K562 (cell line): ENCODE measurements around the gene TMPRSS11D. TPM values are rescaled to one million over a fixed set of nuclear protein-coding genes. Genes with fewer than 3 reads are reported as not detected.

Source experiments
- ATAC-seq: fragments of 200-7000 bp; cut with Tn5 transposase; 3 replicates; pipeline ENCODE4 v1.9.1; 2020; ENCODE audit warnings: moderate library complexity
- BruUV-seq: library from RNA; stranded (reverse); fragments of 400-500 nt; replicated peaks from 2 replicates; lab custom pipeline; 2021; lab: Mats Ljungman, UMichigan
- CTCF ChIA-PET: fragments of 300-600 bp; formaldehyde crosslinking; extraction: SDS; loops from one replicate; lab custom pipeline; 2021; ENCODE audit warnings: low intra/inter-chr PET ratio; lab: Yijun Ruan, JAX
- POLR2A ChIA-PET: fragments of 300-600, 350-650 bp; sonication (Branson Sonifier 250); formaldehyde crosslinking; extraction: SDS; loops from one replicate; lab custom pipeline; 2021; ENCODE audit warnings: antibody characterized with exemption, inconsistent platforms; lab: Yijun Ruan, JAX
- DNase-seq, 4 experiments: peaks; one replicate each; pipeline versions ENCODE4 v3.0.0 to v3.0.0-alpha.2; 2011 to 2018; ENCODE audit warnings: low spot score in 3 of 4, mixed read lengths in 3 of 4; ENCODE audit errors: extremely low read depth in 1 of 4
- FAIRE-seq: peaks from 2 replicates; lab custom pipeline; 2011; peaks lifted over from hg19 to GRCh38; lab: Jason Lieb, UNC
- H2AFZ ChIP-seq: 2 replicates; pipeline ENCODE4 v1.6.0; 2011; ENCODE audit warnings: low read depth, low read length, control low read depth, inconsistent platforms
- H3K27ac ChIP-seq: fragments of 200-600 bp; 3 replicates; pipeline ENCODE4 v1.8.0; 2011; ENCODE audit warnings: low read depth, mild to moderate bottlenecking, control low read depth, inconsistent platforms, low read length, moderate library complexity, mixed read lengths; ENCODE audit errors: extremely low read depth
- H3K27me3 ChIP-seq, 2 experiments: fragments of 300-600 bp in 1 of 2; 2 replicates in 1 of 2; 3 replicates in 1 of 2; pipeline versions ENCODE4 v1.6.0 to v1.8.0; 2011; ENCODE audit warnings: inconsistent platforms in 2 of 2, low read length in 2 of 2, mild to moderate bottlenecking in 1 of 2, mixed read lengths in 1 of 2, moderate library complexity in 1 of 2; ENCODE audit not compliant: control insufficient read depth in 2 of 2, insufficient read depth in 2 of 2
- H3K36me3 ChIP-seq: fragments of 300-600 bp; 3 replicates; pipeline ENCODE4 v1.8.0; 2011; ENCODE audit warnings: mild to moderate bottlenecking, low read length, inconsistent platforms; ENCODE audit not compliant: control insufficient read depth, insufficient read depth
- H3K4me1 ChIP-seq, 2 experiments: fragments of 200-600 bp in 1 of 2; replicated peaks in 1 of 2; 2 replicates in 1 of 2; 3 replicates in 1 of 2; pipeline versions ENCODE4 v1.5.1 to v1.8.0; 2011; ENCODE audit warnings: inconsistent platforms in 2 of 2, low read length in 2 of 2, mild to moderate bottlenecking in 1 of 2, mixed read lengths in 1 of 2, moderate library complexity in 1 of 2; ENCODE audit not compliant: control insufficient read depth in 2 of 2, insufficient read depth in 2 of 2
- H3K4me2 ChIP-seq: 2 replicates; pipeline ENCODE4 v1.6.1; 2011; ENCODE audit warnings: low read length, control low read depth, inconsistent platforms, mixed read lengths; ENCODE audit not compliant: insufficient read depth
- H3K4me3 ChIP-seq: fragments of 200-600 bp; sonication (generic), shearing (Covaris generic); 2 replicates; pipeline ENCODE4 v1.5.1; 2016; ENCODE audit warnings: control low read depth, inconsistent platforms
- H3K79me2 ChIP-seq: fragments of 200-600 bp; 3 replicates; pipeline ENCODE4 v1.8.0; 2011; ENCODE audit warnings: low read length, inconsistent platforms; ENCODE audit not compliant: control insufficient read depth, insufficient read depth
- H3K9ac ChIP-seq, 2 experiments: 2 replicates each; pipeline versions ENCODE4 v1.6.0 to v1.6.1; 2011; ENCODE audit warnings: low read depth in 2 of 2, low read length in 2 of 2, control low read depth in 1 of 2, inconsistent platforms in 1 of 2, mild to moderate bottlenecking in 1 of 2, mixed read lengths in 1 of 2; ENCODE audit not compliant: insufficient read depth in 1 of 2
- H3K9me1 ChIP-seq: one replicate; pipeline ENCODE4 v1.6.0; 2011; ENCODE audit warnings: inconsistent platforms, mild to moderate bottlenecking, low read length, moderate library complexity; ENCODE audit not compliant: control insufficient read depth, insufficient read depth
- H3K9me3 ChIP-seq: replicated peaks from 2 replicates; pipeline ENCODE4 v1.5.1; 2011; ENCODE audit warnings: low read depth, low read length, inconsistent platforms; ENCODE audit not compliant: control insufficient read depth, insufficient read depth
- H4K20me1 ChIP-seq: replicated peaks from 2 replicates; pipeline ENCODE4 v1.6.1; 2011; ENCODE audit warnings: low read length, inconsistent platforms, mixed read lengths; ENCODE audit not compliant: control insufficient read depth, insufficient read depth
- ELF1 ChIP-seq: fragments of 200-800 bp; sonication (Bioruptor generic); IDR thresholded peaks from 2 replicates; pipeline ENCODE4 v1.6.1; 2016; ENCODE audit warnings: missing genetic modification characterization, missing compliant biosample characterization
- FOXA3 ChIP-seq, 2 experiments: fragments of 450-650 bp in 1 of 2; sonication (generic) in 1 of 2; formaldehyde crosslinking; IDR thresholded peaks in 1 of 2; conservative IDR thresholded peaks in 1 of 2; 2 replicates each; pipeline versions ENCODE4 v1.4.0 to v1.8.0; 2020 to 2022; ENCODE audit warnings: mild to moderate bottlenecking in 2 of 2, missing genetic modification reagents in 1 of 2
- FUS ChIP-seq: fragments of 200-400 bp; formaldehyde crosslinking; optimal IDR thresholded peaks from 2 replicates; pipeline ENCODE3; 2017; ENCODE audit warnings: low read depth, low read length
- GTF2F1 ChIP-seq: IDR thresholded peaks from 2 replicates; pipeline ENCODE4 v1.6.1; 2011; ENCODE audit warnings: low read depth, low read length, improper control_type of control experiment
- KLF6 ChIP-seq: fragments of 250-450 bp; sonication (Bioruptor Pico); IDR thresholded peaks from 2 replicates; pipeline ENCODE4 v1.4.0; 2020; ENCODE audit warnings: mild to moderate bottlenecking, moderate library complexity, borderline replicate concordance
- MAFK ChIP-seq: IDR thresholded peaks from 2 replicates; pipeline ENCODE4 v1.6.1; 2011; ENCODE audit warnings: low read length, improper control_type of control experiment
- NFIX ChIP-seq: fragments of 250-450 bp; sonication (Bioruptor Pico); IDR thresholded peaks from 2 replicates; pipeline ENCODE4 v1.4.0; 2020; ENCODE audit warnings: low read depth, mild to moderate bottlenecking, moderate library complexity
- TEAD1 ChIP-seq, 2 experiments: fragments of 450-650 bp in 1 of 2; sonication (generic) in 1 of 2; formaldehyde crosslinking; IDR thresholded peaks; 2 replicates each; pipeline versions ENCODE4 v1.4.0 to v1.8.0; 2020 to 2022; ENCODE audit warnings: mild to moderate bottlenecking in 2 of 2, missing genetic modification reagents in 1 of 2
- TRIM28 ChIP-seq: fragments of 450-650 bp; IDR thresholded peaks from 2 replicates; pipeline ENCODE4 v1.6.1; 2017
- YBX1 ChIP-seq: fragments of 450-650 bp; IDR thresholded peaks from 2 replicates; pipeline ENCODE4 v1.7.1; 2016; ENCODE audit warnings: mild to moderate bottlenecking
- ZNF133 ChIP-seq: fragments of 250-450 bp; sonication (Bioruptor Pico); IDR thresholded peaks from 2 replicates; pipeline ENCODE4 v1.4.0; 2020; ENCODE audit warnings: mild to moderate bottlenecking
- ZNF436 ChIP-seq: fragments of 250-450, 450-650 bp; sonication (Bioruptor Pico); formaldehyde crosslinking; IDR thresholded peaks from 2 replicates; pipeline ENCODE4 v1.7.0; 2020; ENCODE audit warnings: mild to moderate bottlenecking
- WGBS: fragments of 100-300 bp; shearing (Covaris generic); methylation state at CpG from one replicate; pipeline ENCODE4 v1.1.6; 2016; ENCODE audit warnings: low coverage, mixed read lengths; ENCODE audit not compliant: insufficient coverage; ENCODE audit errors: missing lambda C conversion rate; 5-methylcytosine and 5-hydroxymethylcytosine counted together
- in situ Hi-C: fragments of 300-500 bp; cut with MboI; formaldehyde crosslinking; loops from 4 replicates; pipeline ENCODE4 v1.15.0; 2018; ENCODE audit warnings: inconsistent platforms, mixed read lengths
- intact Hi-C: fragments of 100-400 bp; cut with micrococcal nuclease; formaldehyde crosslinking; loops from 2 replicates; pipeline ENCODE4 v1.14.2; 2022
- polyA plus RNA-seq, 8 experiments: library from polyadenylated mRNA; depleted of rRNA in 4 of 8; stranded (reverse) in 5 of 8; unstranded in 3 of 8; fragments of >200 nt; fragmentation: Nextera tagmentation in 2 of 8; fragmentation: Illumina TruSeq in 1 of 8; extraction: Ambion mirVana in 2 of 8; extraction: Trizol in 1 of 8; gene quantifications; 2 replicates each; pipeline versions ENCODE4 v1.2.1 to v1.2.3, GENCODE V29; 2011 to 2014; ENCODE audit warnings: inconsistent platforms in 1 of 8, missing spikeins in 1 of 8
- total RNA-seq, 7 experiments: library from RNA; depleted of rRNA in 6 of 7; stranded (reverse); fragments of >200 nt in 6 of 7; fragmentation: Illumina TruSeq in 2 of 7; extraction: Trizol in 2 of 7; gene quantifications; 2 replicates each; pipeline versions ENCODE4 v1.2.1 to v1.2.3, GENCODE V29; 2011 to 2021; ENCODE audit warnings: low replicate concordance in 1 of 7
- TF ChIP-seq, protein P1 (sequence below): fragments of 250-450 bp; sonication (Bioruptor Pico); IDR thresholded peaks from 2 replicates; pipeline ENCODE4 v1.5.0; 2022; ENCODE audit warnings: mild to moderate bottlenecking
- TF ChIP-seq, protein P2 (sequence below): fragments of 250-450 bp; sonication (Bioruptor Pico); IDR thresholded peaks from 2 replicates; pipeline ENCODE4 v1.4.0; 2020; ENCODE audit warnings: mild to moderate bottlenecking, moderate library complexity, borderline replicate concordance
- TF ChIP-seq, protein P3 (sequence below), 2 experiments: IDR thresholded peaks in 1 of 2; conservative IDR thresholded peaks in 1 of 2; 2 replicates each; pipeline ENCODE4 v1.6.1; 2016; ENCODE audit warnings: low read depth in 2 of 2, mild to moderate bottlenecking in 1 of 2, missing compliant biosample characterization in 1 of 2, missing genetic modification characterization in 1 of 2, moderate library complexity in 1 of 2

Gene TMPRSS11D
- total and polyA plus RNA-seq, 9 of the 15 experiments (the other 6 are each of a cell fraction or from before 2014, with no cell fraction given), result not detected

GRCh38 chr4:67809502-67809901 is 74.3 kb downstream of the TMPRSS11D start:
- no peak for ATAC-seq
- in situ Hi-C loops (no loop called here), intact Hi-C loops (no loop called here)
- Histone ChIP-seq H3K4me1 (no peaks in the 10 kb centered on the region), H3K9ac (no peak overlapping the region), H2AFZ (no peak overlapping the region), H3K4me3 (no peak overlapping the region), H4K20me1 (no peaks in the 10 kb centered on the region), H3K9me1 (no peaks in the 10 kb centered on the region), H3K9me3 (no peaks in the 10 kb centered on the region), H3K27ac (no peak overlapping the region), H3K79me2 (no peaks in the 10 kb centered on the region), H3K27me3 (no peaks in the 10 kb centered on the region), H3K4me2 (no peak overlapping the region), H3K36me3 (no peaks in the 10 kb centered on the region)
- TF ChIP-seq FOXA3 (CRISPR knock-in tag; conservative IDR thresholded peaks at IDR 0.05 in 1 of 2, IDR thresholded peaks at IDR 0.05 in 1 of 2) (no peak), FUS (no peak), MAFK (no peak), YBX1 (no peak), ZNF436 (no peak), ZNF133 (no peak), NFIX (CRISPR knock-in tag) (no peak), TEAD1 (CRISPR knock-in tag; IDR thresholded peaks at IDR 0.05) (no peak), ELF1 (tag) (no peak), KLF6 (CRISPR knock-in tag) (no peak), TRIM28 (no peak), GTF2F1 (no peak)
- TF ChIP-seq, protein P1, sequence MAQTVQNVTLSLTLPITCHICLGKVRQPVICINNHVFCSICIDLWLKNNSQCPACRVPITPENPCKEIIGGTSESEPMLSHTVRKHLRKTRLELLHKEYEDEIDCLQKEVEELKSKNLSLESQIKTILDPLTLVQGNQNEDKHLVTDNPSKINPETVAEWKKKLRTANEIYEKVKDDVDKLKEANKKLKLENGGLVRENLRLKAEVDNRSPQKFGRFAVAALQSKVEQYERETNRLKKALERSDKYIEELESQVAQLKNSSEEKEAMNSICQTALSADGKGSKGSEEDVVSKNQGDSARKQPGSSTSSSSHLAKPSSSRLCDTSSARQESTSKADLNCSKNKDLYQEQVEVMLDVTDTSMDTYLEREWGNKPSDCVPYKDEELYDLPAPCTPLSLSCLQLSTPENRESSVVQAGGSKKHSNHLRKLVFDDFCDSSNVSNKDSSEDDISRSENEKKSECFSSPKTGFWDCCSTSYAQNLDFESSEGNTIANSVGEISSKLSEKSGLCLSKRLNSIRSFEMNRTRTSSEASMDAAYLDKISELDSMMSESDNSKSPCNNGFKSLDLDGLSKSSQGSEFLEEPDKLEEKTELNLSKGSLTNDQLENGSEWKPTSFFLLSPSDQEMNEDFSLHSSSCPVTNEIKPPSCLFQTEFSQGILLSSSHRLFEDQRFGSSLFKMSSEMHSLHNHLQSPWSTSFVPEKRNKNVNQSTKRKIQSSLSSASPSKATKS (CRISPR knock-in tag), result no peak
- TF ChIP-seq, protein P2, sequence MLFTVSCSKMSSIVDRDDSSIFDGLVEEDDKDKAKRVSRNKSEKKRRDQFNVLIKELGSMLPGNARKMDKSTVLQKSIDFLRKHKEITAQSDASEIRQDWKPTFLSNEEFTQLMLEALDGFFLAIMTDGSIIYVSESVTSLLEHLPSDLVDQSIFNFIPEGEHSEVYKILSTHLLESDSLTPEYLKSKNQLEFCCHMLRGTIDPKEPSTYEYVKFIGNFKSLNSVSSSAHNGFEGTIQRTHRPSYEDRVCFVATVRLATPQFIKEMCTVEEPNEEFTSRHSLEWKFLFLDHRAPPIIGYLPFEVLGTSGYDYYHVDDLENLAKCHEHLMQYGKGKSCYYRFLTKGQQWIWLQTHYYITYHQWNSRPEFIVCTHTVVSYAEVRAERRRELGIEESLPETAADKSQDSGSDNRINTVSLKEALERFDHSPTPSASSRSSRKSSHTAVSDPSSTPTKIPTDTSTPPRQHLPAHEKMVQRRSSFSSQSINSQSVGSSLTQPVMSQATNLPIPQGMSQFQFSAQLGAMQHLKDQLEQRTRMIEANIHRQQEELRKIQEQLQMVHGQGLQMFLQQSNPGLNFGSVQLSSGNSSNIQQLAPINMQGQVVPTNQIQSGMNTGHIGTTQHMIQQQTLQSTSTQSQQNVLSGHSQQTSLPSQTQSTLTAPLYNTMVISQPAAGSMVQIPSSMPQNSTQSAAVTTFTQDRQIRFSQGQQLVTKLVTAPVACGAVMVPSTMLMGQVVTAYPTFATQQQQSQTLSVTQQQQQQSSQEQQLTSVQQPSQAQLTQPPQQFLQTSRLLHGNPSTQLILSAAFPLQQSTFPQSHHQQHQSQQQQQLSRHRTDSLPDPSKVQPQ (CRISPR knock-in tag), result no peak
- TF ChIP-seq, protein P3, sequence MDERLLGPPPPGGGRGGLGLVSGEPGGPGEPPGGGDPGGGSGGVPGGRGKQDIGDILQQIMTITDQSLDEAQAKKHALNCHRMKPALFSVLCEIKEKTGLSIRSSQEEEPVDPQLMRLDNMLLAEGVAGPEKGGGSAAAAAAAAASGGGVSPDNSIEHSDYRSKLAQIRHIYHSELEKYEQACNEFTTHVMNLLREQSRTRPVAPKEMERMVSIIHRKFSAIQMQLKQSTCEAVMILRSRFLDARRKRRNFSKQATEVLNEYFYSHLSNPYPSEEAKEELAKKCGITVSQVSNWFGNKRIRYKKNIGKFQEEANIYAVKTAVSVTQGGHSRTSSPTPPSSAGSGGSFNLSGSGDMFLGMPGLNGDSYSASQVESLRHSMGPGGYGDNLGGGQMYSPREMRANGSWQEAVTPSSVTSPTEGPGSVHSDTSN (CRISPR knock-in tag; IDR thresholded peaks at IDR 0.05; ENCODE audit: low read depth), result no peak
- TF ChIP-seq, protein P3 (tag; conservative IDR thresholded peaks at IDR 0.05; ENCODE audit: low read depth), result no peak
- no TSS peak for BruUV-seq
- CTCF ChIA-PET, result no interaction called here
- POLR2A ChIA-PET, result no interaction called here
- DNase-seq, result no peak
- WGBS, result 58% methylated on average over 7 of the region's 7 CpGs
- FAIRE-seq, result no peak
